ENCODE data around the gene CXCR3.
"Not testable (repeated sequence)": the region's sequence is repeated elsewhere in the genome, so short reads cannot be mapped to it uniquely, and the experiment has no call there.

CXCR3 gene

GRCh38 chrX:71636438-71637252, 18.3 kb upstream of the CXCR3 start:
- peak; percentile 42 for DNase-seq (ENCODE audit: low spot score)

GRCh38 chrX:71634366-71634765, 16.1 kb upstream of the CXCR3 start:
- DNase-seq (ENCODE audit: low spot score) = no peak

GRCh38 chrX:71632923-71633657, 14.8 kb upstream of the CXCR3 start:
- no peak for DNase-seq (ENCODE audit: low spot score)

GRCh38 chrX:71629467-71629866, 11.2 kb upstream of the CXCR3 start:
- no peak for DNase-seq (ENCODE audit: low spot score)

- no peak for DNase-seq (ENCODE audit: low spot score)
Measured at GRCh38 chrX:71627588-71628404, 9.5 kb upstream of the CXCR3 start.

- no peak for DNase-seq (ENCODE audit: low spot score)
Measured at GRCh38 chrX:71626576-71626975, 8.3 kb upstream of the CXCR3 start.

- DNase-seq (ENCODE audit: low spot score) = no peak
Measured at GRCh38 chrX:71625471-71625870, 7.2 kb upstream of the CXCR3 start.

- DNase-seq (ENCODE audit: low spot score) = no peak
Measured at GRCh38 chrX:71623714-71624113, 5.4 kb upstream of the CXCR3 start.

GRCh38 chrX:71622576-71623450, 4.5 kb upstream of the CXCR3 start:
- DNase-seq (ENCODE audit: low spot score) = peak; percentile 31

GRCh38 chrX:71622032-71622575, 3.8 kb upstream of the CXCR3 start:
- no peak for DNase-seq (ENCODE audit: low spot score)

- DNase-seq (ENCODE audit: low spot score) = no peak
Measured at GRCh38 chrX:71621603-71622002, 3.3 kb upstream of the CXCR3 start.

GRCh38 chrX:71619986-71620385, 1.7 kb upstream of the CXCR3 start:
- no peak for DNase-seq (ENCODE audit: low spot score)

GRCh38 chrX:71619193-71619592, 882 bp upstream of the CXCR3 start:
- DNase-seq (ENCODE audit: low spot score) = no peak

GRCh38 chrX:71618787-71619186, 476 bp upstream of the CXCR3 start:
- DNase-seq (ENCODE audit: low spot score) = no peak

GRCh38 chrX:71617742-71618141, 569 bp downstream of the CXCR3 start:
- no peak for DNase-seq (ENCODE audit: low spot score)

GRCh38 chrX:71616672-71617529, 1.4 kb downstream of the CXCR3 start:
- DNase-seq (ENCODE audit: low spot score) = no peak

GRCh38 chrX:71615954-71616353, 2.4 kb downstream of the CXCR3 start:
- DNase-seq (ENCODE audit: low spot score) = no peak

- DNase-seq (ENCODE audit: low spot score) = no peak
Measured at GRCh38 chrX:71615056-71615455, 3.3 kb downstream of the CXCR3 start.

- DNase-seq (ENCODE audit: low spot score) = no peak
Measured at GRCh38 chrX:71612256-71612655, 6.1 kb downstream of the CXCR3 start.

- DNase-seq (ENCODE audit: low spot score) = not testable (repeated sequence)
Measured at GRCh38 chrX:71611736-71612135, 6.6 kb downstream of the CXCR3 start.
